Measurements from ENCODE around the gene MTURN.

The MTURN gene

DNA sequence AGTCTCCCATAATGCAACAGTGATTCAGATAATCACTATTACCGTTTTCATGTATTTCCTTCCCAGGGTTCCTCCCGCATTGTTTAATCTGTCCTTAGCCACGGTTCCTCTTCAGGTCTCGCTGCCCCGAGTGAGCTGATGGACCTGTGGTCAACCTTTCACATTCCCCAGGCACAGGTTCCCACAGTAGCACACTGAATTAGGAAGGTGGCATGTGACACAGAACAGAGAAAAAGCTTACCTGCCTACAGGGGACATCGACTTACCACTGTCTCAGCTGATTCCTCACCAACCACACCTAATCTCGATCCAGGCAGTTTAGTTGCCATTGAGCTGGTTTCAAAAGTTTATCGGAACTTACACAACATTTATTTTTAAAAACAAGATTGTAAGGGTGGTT lies 72.2 kb downstream of the MTURN start:
- DNase-seq (ENCODE audit: low spot score), result no peak

DNA sequence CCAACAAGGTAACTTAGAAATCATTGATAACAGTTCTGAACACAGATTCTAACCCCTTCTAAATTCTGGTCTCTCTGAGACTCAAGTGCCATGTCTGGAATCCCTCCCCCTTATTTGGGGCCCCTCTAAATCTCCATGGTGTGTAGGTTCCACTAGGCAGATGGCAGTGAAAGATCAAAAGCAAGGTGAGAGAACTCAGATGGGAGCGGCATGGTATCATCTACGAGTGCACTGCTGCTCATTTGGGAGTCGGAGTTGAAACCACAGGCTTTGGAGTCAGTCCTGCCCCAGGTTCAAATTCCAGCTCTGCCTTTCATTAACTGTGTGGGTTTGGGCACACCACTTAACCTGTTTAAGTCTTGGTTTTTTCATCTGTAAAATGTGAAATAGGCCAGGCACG lies 72.6 kb downstream of the MTURN start:
- no peak for DNase-seq (ENCODE audit: low spot score)

DNA sequence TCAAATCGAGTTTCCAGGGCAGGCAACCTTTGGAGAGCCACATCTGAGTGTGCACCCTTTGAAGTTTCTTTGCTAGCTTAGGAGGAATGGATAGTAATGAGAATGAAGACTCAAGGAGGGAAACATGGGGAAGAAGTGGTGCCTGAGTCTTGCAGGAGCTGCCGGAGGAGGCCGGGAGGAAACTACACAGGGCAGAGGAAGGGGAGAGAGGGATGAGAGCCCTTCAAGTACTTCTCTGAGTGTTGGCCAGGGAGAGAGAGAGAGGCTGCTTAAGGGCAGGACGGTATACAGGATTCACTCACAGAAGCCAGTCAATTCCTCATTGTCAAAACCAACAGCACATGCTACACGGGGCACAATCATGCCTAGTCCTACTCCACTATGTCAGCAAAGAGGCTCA lies 75.2 kb downstream of the MTURN start:
- DNase-seq (ENCODE audit: low spot score), result no peak
